Omental fat pad (tissue), 4 donors: ENCODE measurements around the gene KRT222. TPM values are rescaled to one million over a fixed set of nuclear protein-coding genes. Genes with fewer than 3 reads are reported as not detected.

Source experiments
- ATAC-seq: fragments of 150-250 bp; one replicate; pipeline ENCODE4 v1.9.1; 2016; ENCODE audit warnings: mild to moderate bottlenecking, moderate library complexity; ENCODE audit not compliant: low FRiP score
- DNase-seq: peaks from one replicate; pipeline ENCODE4 v3.0.0-alpha.2; 2019; ENCODE audit warnings: low spot score
- CTCF ChIP-seq, 3 donors: fragments of 450-650 bp; IDR thresholded peaks; one replicate each; pipeline ENCODE4 v1.5.1; 2016 to 2017; ENCODE audit warnings: antibody characterized with exemption in 3 of 3, mild to moderate bottlenecking in 3 of 3, moderate library complexity in 2 of 3
- total RNA-seq, 4 donors: library from RNA; depleted of rRNA; stranded (reverse); fragments of >200 nt; gene quantifications; one replicate each; pipeline ENCODE4 v1.1.0, GENCODE V29; 2016

KRT222 gene
- total RNA-seq, 4 donors from 2014 or later = 2.0 to 11.5 (median 3.5) TPM; not detected in 1

- ATAC-seq (no peak), DNase-seq (no peak)
- TF ChIP-seq CTCF (IDR thresholded peaks at IDR 0.05) = no peak
Observed at GRCh38 chr17:40663252-40663651, 1.7 kb downstream of the KRT222 start.

GRCh38 chr17:40659911-40660310, 5.1 kb downstream of the KRT222 start:
- TF ChIP-seq CTCF (IDR thresholded peaks at IDR 0.05) = no peak
- ATAC-seq (no peak), DNase-seq (no peak)

GRCh38 chr17:40658396-40658795, 6.6 kb downstream of the KRT222 start:
- no peak for TF ChIP-seq CTCF (IDR thresholded peaks at IDR 0.05)
- DNase-seq (no peak), ATAC-seq (no peak)

- no peak for DNase-seq
- no peak for ATAC-seq
- TF ChIP-seq CTCF (IDR thresholded peaks at IDR 0.05) = no peak
Observed at GRCh38 chr17:40651939-40652338, 13.0 kb downstream of the KRT222 start.

GRCh38 chr17:40648384-40648968, 16.5 kb downstream of the KRT222 start:
- no peak for TF ChIP-seq CTCF (IDR thresholded peaks at IDR 0.05)
- ATAC-seq (no peak), DNase-seq (no peak)

GRCh38 chr17:40647624-40648383, 17.2 kb downstream of the KRT222 start, which contains the start of gene SMARCE1:
Gene SMARCE1, minus strand, starts transcription at chr17:40647818. Its CDS starts 2,016 bp downstream, at chr17:40645802.
- TF ChIP-seq CTCF (IDR thresholded peaks at IDR 0.05) = no peak
- ATAC-seq = peak; percentile 82
- DNase-seq = no peak
